IPS-20b (cell line): ENCODE results near the gene PLAC8L1.

Experiments
- H3K27ac ChIP-seq: one replicate; pipeline ENCODE4 v1.5.1; 2013; ENCODE audit warnings: low read length
- H3K27me3 ChIP-seq: 2 replicates; pipeline ENCODE4 v1.6.1; 2013; ENCODE audit warnings: mild to moderate bottlenecking, low read length, inconsistent platforms; ENCODE audit not compliant: insufficient read depth
- H3K36me3 ChIP-seq: 2 replicates; pipeline ENCODE4 v1.6.1; 2013; ENCODE audit warnings: low read depth, mild to moderate bottlenecking, inconsistent platforms, low read length, moderate library complexity; ENCODE audit not compliant: insufficient read depth
- H3K4me1 ChIP-seq: 2 replicates; pipeline ENCODE4 v1.6.1; 2013; ENCODE audit warnings: mild to moderate bottlenecking, control low read depth, inconsistent platforms, low read length, moderate library complexity; ENCODE audit not compliant: insufficient read depth
- H3K4me3 ChIP-seq: 2 replicates; pipeline ENCODE4 v1.5.1; 2013; ENCODE audit warnings: mild to moderate bottlenecking, low read length, inconsistent platforms
- H3K9ac ChIP-seq: 2 replicates; pipeline ENCODE4 v1.6.1; 2013; ENCODE audit warnings: low read depth, mild to moderate bottlenecking, inconsistent platforms, low read length, moderate library complexity
- H3K9me3 ChIP-seq: 2 replicates; pipeline ENCODE4 v1.6.1; 2013; ENCODE audit warnings: mild to moderate bottlenecking, low read depth, low read length, inconsistent platforms; ENCODE audit not compliant: insufficient read depth

Gene PLAC8L1

DNA sequence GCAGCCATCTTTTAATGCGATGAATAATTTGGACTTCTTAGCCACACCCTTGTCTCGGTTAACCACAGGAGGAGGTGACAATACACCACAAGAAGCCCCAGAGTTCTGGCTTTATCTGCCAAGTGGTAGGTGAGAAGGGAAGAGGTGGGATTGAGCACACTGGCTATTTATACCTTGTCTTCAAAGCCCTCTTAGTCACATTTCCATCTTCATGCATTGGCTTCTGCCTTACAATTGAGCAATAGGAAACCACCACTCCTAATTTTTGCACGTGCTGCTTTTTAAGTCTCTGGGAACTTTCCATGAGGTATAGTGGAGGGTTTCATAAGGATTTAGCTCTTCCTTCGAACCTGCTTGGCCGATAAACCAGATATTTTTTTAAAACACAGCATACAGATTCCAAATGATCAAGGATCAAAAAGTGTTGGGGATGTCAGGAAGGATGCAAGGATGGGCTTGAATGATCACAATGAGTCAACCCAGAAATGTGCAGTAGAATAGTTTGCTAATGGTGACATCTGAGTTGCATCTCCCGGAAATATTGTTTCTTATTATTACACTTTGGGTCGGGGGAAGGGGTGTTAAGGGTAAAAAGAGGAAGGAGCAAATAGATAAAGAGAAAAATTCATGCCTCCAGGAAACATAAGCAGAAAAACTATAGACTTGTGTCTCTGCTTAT lies 25.5 kb downstream of the PLAC8L1 start:
- Histone ChIP-seq H3K27me3 (no peaks in the 10 kb centered on the region), H3K9ac (no peak overlapping the region), H3K4me1 (peaks cover 33% of the 10 kb centered on the region), H3K4me3 (no peak overlapping the region), H3K27ac (no peak overlapping the region), H3K9me3 (no peaks in the 10 kb centered on the region), H3K36me3 (no peaks in the 10 kb centered on the region)

DNA sequence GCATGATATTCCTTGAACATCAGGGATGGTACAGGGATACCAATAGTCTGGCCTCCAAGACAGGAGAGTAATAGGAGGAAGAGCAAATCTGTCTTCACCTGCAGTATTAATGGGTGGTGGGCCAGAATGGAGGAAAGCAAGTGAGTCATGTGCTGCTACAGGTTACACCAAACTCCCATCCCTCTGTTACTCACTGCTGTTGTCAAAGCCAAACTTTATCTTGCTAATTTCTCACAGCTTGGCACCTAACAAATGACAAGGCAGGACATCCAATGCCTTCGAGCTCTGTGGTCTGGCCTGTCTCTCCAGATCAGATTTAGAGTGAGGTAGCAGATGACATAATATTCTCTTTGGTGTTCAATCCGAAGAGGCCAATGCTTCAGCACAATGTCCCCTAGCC lies 26.8 kb downstream of the PLAC8L1 start:
- H3K27me3 ChIP-seq = 0 out of 2 replicates have a peak, but pooled peaks cover 3% of the 10 kb centered on the region
- no peak overlapping the region for H3K9ac ChIP-seq
- no peaks in the 10 kb centered on the region for H3K9me3 ChIP-seq
- peak overlapping the region; percentile 11; the same call in 1 of the 2 replicates for H3K4me3 ChIP-seq
- H3K36me3 ChIP-seq = no peaks in the 10 kb centered on the region
- H3K4me1 ChIP-seq = peaks cover 39% of the 10 kb centered on the region
- H3K27ac ChIP-seq = no peak overlapping the region

DNA sequence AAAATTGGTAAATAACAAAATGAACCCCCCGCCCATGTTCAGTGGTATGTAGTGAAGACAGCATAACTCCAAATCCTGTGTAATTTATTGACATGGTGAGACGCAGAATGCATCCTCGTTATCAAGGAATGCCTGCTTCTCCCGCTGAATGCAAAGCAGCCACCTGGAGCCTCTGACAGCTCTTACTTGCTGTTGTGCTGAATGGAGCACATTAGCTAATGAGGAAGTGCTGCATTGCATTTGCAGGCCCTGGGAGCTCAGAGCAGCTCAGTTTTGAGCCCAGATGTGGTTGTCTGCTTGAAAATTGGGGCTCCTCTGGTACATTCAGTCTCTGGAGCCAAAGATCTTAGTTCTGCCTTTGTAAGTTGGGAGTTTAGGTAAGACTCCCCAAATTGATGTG lies 28.9 kb downstream of the PLAC8L1 start:
- no peaks in the 10 kb centered on the region for H3K36me3 ChIP-seq
- H3K27ac ChIP-seq = no peak overlapping the region
- H3K4me1 ChIP-seq = peaks cover 49% of the 10 kb centered on the region
- H3K9me3 ChIP-seq = no peaks in the 10 kb centered on the region
- no peak overlapping the region for H3K9ac ChIP-seq
- H3K27me3 ChIP-seq = peaks cover 10% of the 10 kb centered on the region; the same call in 1 of the 2 replicates
- peak overlapping the region; percentile 8; the same call in 1 of the 2 replicates for H3K4me3 ChIP-seq

DNA sequence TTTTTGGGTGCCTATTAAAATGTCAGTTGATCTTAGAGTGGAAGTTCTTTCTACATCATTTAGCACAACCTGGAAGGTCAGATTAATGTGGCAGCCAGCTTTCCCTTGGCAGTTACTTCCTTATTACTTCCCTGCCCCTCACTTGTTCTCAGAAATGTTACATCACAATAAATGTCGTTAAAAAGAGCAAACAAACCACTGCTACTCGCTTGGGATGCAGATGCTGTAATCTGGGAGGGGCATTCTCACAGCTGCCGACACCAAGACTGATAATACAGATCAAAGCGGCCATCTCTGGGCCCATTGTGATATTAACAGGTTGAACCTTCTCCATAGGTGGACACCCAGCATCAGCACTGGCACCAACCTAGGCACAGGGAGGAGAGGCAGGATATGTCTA lies 29.3 kb downstream of the PLAC8L1 start:
- H3K9me3 ChIP-seq = no peaks in the 10 kb centered on the region
- no peak overlapping the region for H3K27ac ChIP-seq
- peaks cover 14% of the 10 kb centered on the region; the same call in 1 of the 2 replicates for H3K27me3 ChIP-seq
- H3K9ac ChIP-seq = no peak overlapping the region
- peak overlapping the region; percentile 8; the same call in 1 of the 2 replicates for H3K4me3 ChIP-seq
- H3K4me1 ChIP-seq = peaks cover 49% of the 10 kb centered on the region
- no peaks in the 10 kb centered on the region for H3K36me3 ChIP-seq

DNA sequence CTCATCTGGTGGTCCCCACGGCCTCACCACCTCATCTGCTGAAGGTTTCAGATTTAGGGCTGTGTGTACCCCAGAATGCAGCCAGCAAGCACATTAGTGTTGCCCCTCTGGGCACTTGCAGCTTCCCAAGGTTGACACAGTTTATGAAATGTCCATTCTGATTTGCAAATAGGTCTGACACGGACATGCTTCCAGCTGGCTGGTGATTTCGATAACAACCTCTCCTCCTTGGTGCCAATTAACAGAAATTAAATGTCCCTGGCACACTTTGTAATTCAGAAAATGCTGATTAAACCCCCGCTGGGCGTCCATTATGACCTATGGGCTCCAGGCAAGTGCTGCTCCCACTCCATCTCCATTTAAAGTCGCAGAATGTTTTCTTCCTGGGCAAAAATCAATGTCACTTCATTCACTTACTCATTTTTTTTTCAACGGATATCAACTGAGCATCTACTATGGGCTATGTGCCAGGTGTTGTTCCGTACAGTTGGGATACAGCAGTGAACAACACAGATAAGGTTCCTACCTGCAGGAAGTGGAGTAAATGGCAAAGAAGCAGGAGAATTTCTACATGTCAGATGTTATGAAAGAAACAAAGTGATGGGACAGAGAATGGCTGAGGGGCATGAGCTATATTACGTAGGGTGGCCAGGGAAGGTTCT lies 32.0 kb downstream of the PLAC8L1 start:
- Histone ChIP-seq H3K36me3 (no peaks in the 10 kb centered on the region), H3K4me3 (peak overlapping the region; percentile 62), H3K27me3 (peaks cover 21% of the 10 kb centered on the region; the same call in 1 of the 2 replicates), H3K9ac (no peak overlapping the region), H3K27ac (no peak overlapping the region), H3K9me3 (no peaks in the 10 kb centered on the region), H3K4me1 (peaks cover 34% of the 10 kb centered on the region)

DNA sequence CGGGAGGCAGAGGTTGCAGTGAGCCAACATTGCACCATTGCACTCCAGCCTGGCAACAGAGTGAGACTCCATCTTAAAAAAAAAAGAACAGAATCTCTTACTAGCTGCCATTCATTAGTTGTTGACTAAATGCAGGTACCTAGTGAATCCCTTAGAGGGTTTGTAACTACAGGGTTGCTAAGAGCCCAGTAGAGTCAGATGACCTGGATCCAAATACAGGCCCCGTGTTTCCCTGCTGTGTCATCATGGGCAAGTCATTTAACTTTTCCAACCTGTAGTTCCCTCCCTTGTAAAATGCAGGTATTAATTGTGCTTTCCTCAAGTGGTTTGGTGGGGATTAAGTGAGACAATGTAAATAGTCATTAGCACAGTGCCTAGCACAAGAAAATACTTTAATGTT lies 32.8 kb downstream of the PLAC8L1 start:
- H3K4me1 ChIP-seq = peaks cover 27% of the 10 kb centered on the region
- no peak overlapping the region for H3K27ac ChIP-seq
- H3K9me3 ChIP-seq = no peaks in the 10 kb centered on the region
- peaks cover 21% of the 10 kb centered on the region; the same call in 1 of the 2 replicates for H3K27me3 ChIP-seq
- H3K4me3 ChIP-seq = peak overlapping the region; percentile 62
- H3K9ac ChIP-seq = no peak overlapping the region
- no peaks in the 10 kb centered on the region for H3K36me3 ChIP-seq

DNA sequence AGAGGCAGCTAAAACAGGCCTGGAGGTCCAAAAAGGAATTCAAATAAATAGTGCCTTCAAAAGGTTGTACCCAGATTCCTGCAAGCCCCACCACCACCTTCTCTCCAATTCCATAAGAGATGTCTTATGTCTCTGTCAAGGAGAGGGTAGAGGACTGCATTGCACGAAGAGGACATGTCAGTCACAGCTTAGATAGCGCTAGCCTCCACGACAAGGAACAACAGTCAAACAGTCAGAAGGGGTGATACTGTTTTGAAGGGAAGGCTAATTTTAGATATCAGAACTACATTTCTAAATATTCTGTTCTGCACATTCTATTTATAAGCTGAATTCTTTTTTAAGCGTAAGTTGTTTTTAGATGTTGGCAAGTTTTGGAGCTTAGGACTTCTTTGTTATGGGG lies 34.2 kb downstream of the PLAC8L1 start:
- H3K4me3 ChIP-seq = no peak overlapping the region
- H3K9me3 ChIP-seq = no peaks in the 10 kb centered on the region
- peaks cover 21% of the 10 kb centered on the region; the same call in 1 of the 2 replicates for H3K27me3 ChIP-seq
- peaks cover 17% of the 10 kb centered on the region for H3K4me1 ChIP-seq
- H3K9ac ChIP-seq = no peak overlapping the region
- H3K36me3 ChIP-seq = no peaks in the 10 kb centered on the region
- H3K27ac ChIP-seq = no peak overlapping the region

DNA sequence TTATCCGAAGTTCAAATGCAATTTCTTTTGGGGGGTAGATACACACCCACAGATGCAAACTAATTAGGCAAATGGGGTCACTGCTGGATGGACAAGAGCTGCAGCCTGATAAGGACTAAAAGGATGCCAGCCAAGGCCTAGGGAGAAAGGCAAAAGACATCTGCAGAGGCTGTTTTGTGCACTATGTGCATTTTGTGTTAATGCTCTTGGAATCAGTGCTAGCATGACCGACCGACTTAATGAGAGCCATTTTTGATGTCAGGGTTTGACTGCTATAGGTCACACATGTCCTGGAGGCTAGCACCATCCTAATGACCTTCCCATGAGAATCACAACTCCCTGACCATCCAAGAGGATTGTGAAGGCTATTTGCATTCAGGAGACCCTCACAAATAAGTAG lies 34.6 kb downstream of the PLAC8L1 start:
- H3K4me1 ChIP-seq = peaks cover 16% of the 10 kb centered on the region
- H3K9me3 ChIP-seq = no peaks in the 10 kb centered on the region
- no peak overlapping the region for H3K9ac ChIP-seq
- H3K4me3 ChIP-seq = no peak overlapping the region
- H3K27me3 ChIP-seq = peaks cover 21% of the 10 kb centered on the region; the same call in 1 of the 2 replicates
- no peak overlapping the region for H3K27ac ChIP-seq
- no peaks in the 10 kb centered on the region for H3K36me3 ChIP-seq

DNA sequence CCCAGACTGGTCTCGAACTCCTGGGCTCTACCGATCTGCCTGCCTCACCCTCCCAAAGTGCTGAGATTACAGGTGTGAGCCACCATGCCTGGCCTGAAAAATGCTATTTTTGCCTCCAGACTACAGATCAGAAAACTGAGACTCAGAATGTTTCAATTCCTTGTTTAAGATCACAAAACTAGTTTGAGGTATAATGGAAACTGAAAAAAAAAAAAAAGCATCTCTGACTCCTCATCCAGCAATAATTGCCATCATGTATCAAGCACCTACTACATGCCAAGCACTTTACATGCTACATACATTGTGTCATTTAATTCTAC lies 35.6 kb downstream of the PLAC8L1 start:
- H3K9ac ChIP-seq = no peak overlapping the region
- peaks cover 21% of the 10 kb centered on the region; the same call in 1 of the 2 replicates for H3K27me3 ChIP-seq
- no peaks in the 10 kb centered on the region for H3K36me3 ChIP-seq
- H3K27ac ChIP-seq = no peak overlapping the region
- no peaks in the 10 kb centered on the region for H3K9me3 ChIP-seq
- no peak overlapping the region for H3K4me3 ChIP-seq
- peaks cover 16% of the 10 kb centered on the region for H3K4me1 ChIP-seq

DNA sequence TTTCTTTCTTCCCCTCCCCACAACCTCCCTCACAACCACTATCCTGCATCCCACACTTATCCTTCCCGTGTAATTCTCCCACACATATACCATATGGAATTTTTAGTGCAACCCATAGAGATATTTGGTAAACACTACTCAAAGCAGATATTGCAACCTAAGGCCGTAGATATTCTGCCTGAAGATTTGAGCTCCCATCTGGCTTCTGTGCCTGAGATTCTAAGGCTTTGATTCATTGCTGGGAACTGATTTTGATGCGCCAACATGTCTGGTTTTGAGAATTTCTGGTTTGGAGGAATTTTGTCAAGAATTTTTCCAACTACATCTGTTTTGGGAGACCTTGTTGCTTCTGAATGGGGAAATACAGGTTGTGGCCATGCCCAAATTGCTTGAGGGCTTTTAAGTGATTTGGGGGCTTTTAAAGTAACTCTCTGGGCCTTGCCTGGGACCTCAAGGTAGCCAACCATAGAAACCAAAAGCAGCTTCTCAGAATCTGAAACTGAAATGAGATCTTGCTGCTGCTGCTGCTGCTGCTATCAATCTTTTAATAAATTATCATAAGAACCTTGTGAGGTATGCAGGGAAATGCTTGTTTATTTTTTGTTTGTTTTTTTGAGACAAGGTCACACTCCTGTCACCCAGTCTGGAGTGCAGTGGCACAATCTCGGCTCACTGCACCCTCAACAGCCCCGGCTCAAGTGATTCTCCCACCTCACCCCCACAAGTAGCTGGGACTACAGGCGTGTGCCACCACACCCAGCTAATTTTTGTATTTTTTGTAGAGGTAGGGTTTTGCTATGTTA lies 36.2 kb downstream of the PLAC8L1 start:
- no peak overlapping the region for H3K27ac ChIP-seq
- no peak overlapping the region for H3K9ac ChIP-seq
- H3K9me3 ChIP-seq = no peaks in the 10 kb centered on the region
- H3K4me3 ChIP-seq = no peak overlapping the region
- peaks cover 14% of the 10 kb centered on the region for H3K4me1 ChIP-seq
- no peaks in the 10 kb centered on the region for H3K36me3 ChIP-seq
- H3K27me3 ChIP-seq = peaks cover 21% of the 10 kb centered on the region; the same call in 1 of the 2 replicates

DNA sequence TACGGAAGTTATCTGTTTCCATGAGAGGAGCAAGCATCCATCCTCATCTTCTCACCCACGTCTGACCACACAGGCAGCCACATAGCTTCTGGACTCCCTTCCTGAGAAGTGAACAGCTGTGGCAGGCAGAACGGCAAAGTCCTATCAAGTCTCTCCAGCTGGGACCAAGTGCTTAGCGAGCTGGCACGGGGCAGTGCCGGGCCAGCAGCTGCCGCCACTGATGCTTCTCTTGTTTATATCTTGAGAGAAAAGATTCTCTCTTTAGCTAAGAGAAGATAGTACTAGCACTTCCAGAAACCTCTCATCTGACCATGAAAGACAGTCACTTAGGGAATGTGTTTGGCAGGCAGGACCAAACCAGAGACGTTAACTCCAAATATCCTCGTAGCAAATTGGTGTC lies 37.2 kb downstream of the PLAC8L1 start:
- Histone ChIP-seq H3K27me3 (peaks cover 17% of the 10 kb centered on the region; the same call in 1 of the 2 replicates), H3K4me1 (peaks cover 7% of the 10 kb centered on the region), H3K27ac (no peak overlapping the region), H3K4me3 (no peak overlapping the region), H3K9me3 (no peaks in the 10 kb centered on the region), H3K9ac (no peak overlapping the region), H3K36me3 (no peaks in the 10 kb centered on the region)
